KOPT-K1 (cell line): ENCODE data around the gene AKAP8L.
A peak's percentile ranks its signal among the peaks of the same experiment; 100 is the strongest.

Experiments
- H3K27ac ChIP-seq: fragments of 200-600 bp; sonication (generic); 2 replicates; pipeline ENCODE4 v1.5.1; 2016; ENCODE audit warnings: antibody characterized with exemption, mild to moderate bottlenecking, low read depth, low read length; ENCODE audit not compliant: poor library complexity, severe bottlenecking
- H3K36me3 ChIP-seq: fragments of 200-600 bp; sonication (generic); 2 replicates; pipeline ENCODE4 v1.5.1; 2017; ENCODE audit warnings: antibody characterized with exemption, mild to moderate bottlenecking, low read length, moderate library complexity; ENCODE audit not compliant: insufficient read depth
- H3K9me3 ChIP-seq: fragments of 200-600 bp; sonication (generic); 2 replicates; pipeline ENCODE4 v1.5.1; 2017; ENCODE audit warnings: antibody characterized with exemption, low read length, mild to moderate bottlenecking; ENCODE audit not compliant: insufficient read depth, poor library complexity, severe bottlenecking

AKAP8L gene

GRCh38 chr19:15441317-15441716 lies 22.5 kb upstream of the AKAP8L start:
- Histone ChIP-seq H3K36me3 (no peaks in the 10 kb centered on the region), H3K9me3 (no peaks in the 10 kb centered on the region), H3K27ac (no peak overlapping the region)

GRCh38 chr19:15439821-15440641 lies 21.2 kb upstream of the AKAP8L start:
- Histone ChIP-seq H3K36me3 (no peaks in the 10 kb centered on the region), H3K9me3 (no peaks in the 10 kb centered on the region), H3K27ac (peak overlapping the region; percentile 57)

- Histone ChIP-seq H3K36me3 (no peaks in the 10 kb centered on the region), H3K27ac (peak overlapping the region; percentile 57), H3K9me3 (no peaks in the 10 kb centered on the region)
These were observed 20.5 kb upstream of the AKAP8L start for GRCh38 chr19:15439078-15439799.

DNA sequence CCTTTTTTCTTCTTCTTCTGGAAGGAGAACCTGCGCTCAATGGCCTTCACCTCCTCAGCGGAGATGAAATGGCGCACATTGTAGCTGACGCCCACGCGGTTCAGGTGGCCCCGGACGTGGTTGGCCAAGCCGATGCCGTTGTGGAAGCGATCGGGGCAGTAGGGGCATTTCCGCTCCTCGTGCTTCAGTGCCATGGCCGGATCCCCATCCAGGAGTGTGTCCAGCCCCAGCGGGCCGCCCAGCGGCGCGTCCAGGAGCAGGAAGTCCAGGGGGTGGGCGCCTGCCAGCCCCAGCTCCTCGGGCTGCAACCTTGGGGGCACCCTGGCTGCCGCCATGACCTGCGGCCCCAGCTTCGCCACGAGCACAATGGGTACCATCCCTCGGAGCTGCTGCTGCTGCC lies 19.8 kb upstream of the AKAP8L start:
- Histone ChIP-seq H3K9me3 (no peaks in the 10 kb centered on the region), H3K27ac (no peak overlapping the region), H3K36me3 (no peaks in the 10 kb centered on the region)

- Histone ChIP-seq H3K27ac (no peak overlapping the region), H3K9me3 (no peaks in the 10 kb centered on the region), H3K36me3 (no peaks in the 10 kb centered on the region)
These were observed 19.3 kb upstream of the AKAP8L start for GRCh38 chr19:15438124-15438496.

GRCh38 chr19:15437355-15438123 lies 18.8 kb upstream of the AKAP8L start:
- no peak overlapping the region for H3K27ac ChIP-seq
- no peaks in the 10 kb centered on the region for H3K9me3 ChIP-seq
- no peaks in the 10 kb centered on the region for H3K36me3 ChIP-seq

- Histone ChIP-seq H3K27ac (no peak overlapping the region), H3K9me3 (no peaks in the 10 kb centered on the region)
These were observed 18.0 kb upstream of the AKAP8L start for GRCh38 chr19:15436826-15437110.

GRCh38 chr19:15436012-15436825 lies 17.4 kb upstream of the AKAP8L start:
- no peaks in the 10 kb centered on the region for H3K36me3 ChIP-seq
- no peak overlapping the region for H3K27ac ChIP-seq
- no peaks in the 10 kb centered on the region for H3K9me3 ChIP-seq

More at GRCh38 chr19:15436826-15437110, 18.0 kb upstream of the AKAP8L start:
- no peaks in the 10 kb centered on the region for H3K36me3 ChIP-seq

- Histone ChIP-seq H3K36me3 (peaks cover 22% of the 10 kb centered on the region; the same call in 1 of the 2 replicates), H3K27ac (peak overlapping the region; percentile 76), H3K9me3 (no peaks in the 10 kb centered on the region)
These were observed 14.8 kb upstream of the AKAP8L start for GRCh38 chr19:15433519-15434069.

DNA sequence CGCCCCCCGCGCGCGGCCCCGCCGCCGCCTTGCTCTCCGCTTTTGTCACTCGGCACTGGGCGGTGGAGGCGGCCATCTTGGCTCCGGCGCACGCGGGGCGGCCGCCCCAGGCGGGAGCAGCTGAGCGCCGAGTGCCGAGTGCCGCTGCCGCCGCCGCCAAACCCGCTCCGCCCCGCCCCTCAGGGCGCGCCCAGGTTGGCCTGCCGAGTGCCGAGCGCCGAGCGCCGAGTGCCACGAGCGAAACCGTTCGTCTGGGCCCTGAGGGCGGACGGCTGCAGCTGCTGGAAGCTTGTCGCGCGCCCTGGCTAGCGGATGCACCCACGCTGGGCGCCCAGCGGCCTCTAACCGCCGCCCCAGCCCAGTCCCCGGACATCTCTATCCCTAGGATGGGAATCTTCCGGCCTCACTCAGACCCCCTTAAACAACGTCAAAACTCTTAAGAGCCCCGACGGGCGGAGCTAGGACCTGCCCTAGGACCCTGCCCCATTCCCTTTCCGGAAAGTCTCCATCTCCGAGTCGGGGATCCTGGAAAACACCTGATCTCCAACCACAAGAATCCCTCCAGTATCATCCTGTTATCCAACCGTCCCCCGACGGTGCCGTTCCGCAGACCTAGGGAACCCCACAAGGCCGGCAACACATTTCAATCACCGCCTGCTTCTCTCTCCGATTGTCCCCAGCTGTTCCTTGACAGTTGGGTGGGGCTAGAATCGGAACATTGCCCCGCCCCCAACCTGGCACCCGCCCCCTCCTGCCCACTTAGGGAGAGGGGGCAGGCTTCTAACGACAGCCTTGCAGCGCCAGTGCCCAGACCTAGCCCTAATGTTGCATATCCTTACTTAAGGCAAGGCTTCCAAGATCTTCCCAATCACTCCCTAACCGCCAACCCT lies 14.1 kb upstream of the AKAP8L start:
- H3K27ac ChIP-seq: peak overlapping the region; percentile 76
- H3K36me3 ChIP-seq: peaks cover 29% of the 10 kb centered on the region
- no peaks in the 10 kb centered on the region for H3K9me3 ChIP-seq

DNA sequence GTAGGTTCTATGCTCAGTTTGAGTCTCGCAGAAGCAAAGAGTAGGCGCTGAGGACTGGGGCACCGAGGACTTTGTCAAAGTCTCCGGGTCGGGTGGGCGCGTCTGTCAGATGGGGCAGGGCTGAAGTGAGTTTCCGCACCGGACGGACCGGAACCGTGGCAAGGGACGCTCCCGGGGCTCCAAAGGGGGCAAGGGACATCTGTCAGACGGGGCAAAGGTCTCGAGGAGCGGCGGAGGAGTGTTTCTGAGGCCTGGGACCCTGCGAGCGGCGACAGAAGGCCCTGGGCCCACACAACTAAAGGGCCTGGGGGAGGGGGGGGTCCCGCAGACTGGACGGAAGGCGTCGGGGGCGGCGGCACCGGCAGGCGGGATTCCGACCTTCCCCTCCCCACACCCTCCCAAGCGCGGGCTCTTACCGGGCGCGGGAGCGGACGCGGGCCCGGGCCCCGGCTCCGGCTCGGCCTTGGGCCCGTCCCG lies 13.3 kb upstream of the AKAP8L start:
- Histone ChIP-seq H3K27ac (peak overlapping the region; percentile 81), H3K36me3 (peaks cover 37% of the 10 kb centered on the region), H3K9me3 (no peaks in the 10 kb centered on the region)

- Histone ChIP-seq H3K27ac (peak overlapping the region; percentile 81), H3K9me3 (no peaks in the 10 kb centered on the region), H3K36me3 (peaks cover 42% of the 10 kb centered on the region)
These were observed 12.7 kb upstream of the AKAP8L start for GRCh38 chr19:15431396-15432017.

DNA sequence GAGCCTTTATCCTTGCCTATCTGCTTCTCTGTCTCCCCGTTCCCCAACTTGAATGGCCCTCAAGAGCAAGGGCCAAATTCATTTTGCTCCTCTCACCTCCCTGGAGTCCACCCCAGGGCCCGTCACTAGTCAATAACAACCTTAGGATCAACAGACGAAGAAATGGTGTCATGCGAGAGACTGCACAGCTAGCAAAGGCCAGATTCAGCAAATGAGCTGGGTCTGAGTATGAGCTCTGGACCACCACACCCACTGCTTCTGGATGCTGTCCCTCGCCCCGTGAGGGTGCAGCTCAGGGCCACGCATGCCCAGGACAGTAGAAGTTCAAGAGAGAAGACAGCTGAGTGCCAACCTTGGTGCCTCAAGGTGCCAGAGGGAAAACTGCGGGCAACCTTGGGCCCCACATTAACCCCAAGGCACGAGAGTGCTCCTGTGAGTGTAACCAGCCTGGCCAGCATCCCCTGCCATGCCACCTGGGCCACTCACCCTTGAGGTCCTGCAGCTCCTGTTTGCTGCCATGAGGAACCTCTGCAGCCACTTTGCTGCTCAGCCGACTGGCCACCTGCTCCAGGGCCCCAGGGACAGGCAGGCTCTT lies 11.8 kb upstream of the AKAP8L start:
- no peaks in the 10 kb centered on the region for H3K9me3 ChIP-seq
- H3K36me3 ChIP-seq: peaks cover 50% of the 10 kb centered on the region
- peak overlapping the region; percentile 81 for H3K27ac ChIP-seq
